Activated T-cell treated with anti-CD3 and anti-CD28 coated beads for 4 hours (primary cell): Measurements from ENCODE around the gene ORC3.

Experiments
- DNase-seq: peaks from one replicate; pipeline ENCODE4 v3.0.0-alpha.2; 2020

The ORC3 gene

DNA sequence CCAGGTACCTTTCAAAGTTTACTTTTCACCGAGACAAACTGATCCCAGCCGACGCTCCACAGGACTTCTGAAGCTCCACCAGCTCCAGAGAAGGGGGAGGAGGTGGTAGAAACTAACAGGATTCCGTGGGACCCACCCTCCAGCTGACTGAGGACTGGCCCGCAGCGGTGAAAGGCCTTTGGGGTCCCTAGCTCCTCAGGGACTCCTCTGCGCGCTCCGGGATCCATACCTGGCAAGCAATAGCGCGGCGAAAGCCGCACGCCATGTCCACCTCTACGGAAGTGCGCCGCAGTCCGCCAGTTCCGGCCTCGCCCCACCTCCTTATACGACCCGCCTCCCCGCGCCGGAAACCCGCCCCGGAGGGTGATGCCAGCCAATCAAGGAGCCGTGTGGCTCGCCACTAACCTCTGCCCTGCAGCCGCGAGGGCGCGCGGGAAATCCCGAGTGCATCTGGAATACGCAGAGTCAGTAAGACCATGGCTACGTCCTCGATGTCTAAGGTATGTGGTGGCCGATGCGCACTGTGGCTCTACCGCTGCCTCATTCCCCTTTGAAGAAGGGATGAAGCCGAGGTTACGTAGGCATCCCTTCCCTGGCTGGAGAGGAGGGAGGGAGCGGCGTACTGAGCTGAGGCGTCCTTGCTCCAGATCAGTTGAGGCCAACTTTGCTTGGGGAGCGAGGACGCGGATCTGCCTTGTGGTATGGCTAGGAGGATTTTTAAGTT, at the start of gene ORC3, which contains the start of gene RARS2:
Gene ORC3, plus strand, starts transcription at position 443 of the 724 bp plus-strand sequence. Its CDS starts 34 bp downstream, at position 477.
Gene RARS2, minus strand, starts transcription at position 295 of the 724 bp plus-strand sequence. Its CDS starts 30 bp downstream, at position 265.
- peak; percentile 88 for DNase-seq

DNA sequence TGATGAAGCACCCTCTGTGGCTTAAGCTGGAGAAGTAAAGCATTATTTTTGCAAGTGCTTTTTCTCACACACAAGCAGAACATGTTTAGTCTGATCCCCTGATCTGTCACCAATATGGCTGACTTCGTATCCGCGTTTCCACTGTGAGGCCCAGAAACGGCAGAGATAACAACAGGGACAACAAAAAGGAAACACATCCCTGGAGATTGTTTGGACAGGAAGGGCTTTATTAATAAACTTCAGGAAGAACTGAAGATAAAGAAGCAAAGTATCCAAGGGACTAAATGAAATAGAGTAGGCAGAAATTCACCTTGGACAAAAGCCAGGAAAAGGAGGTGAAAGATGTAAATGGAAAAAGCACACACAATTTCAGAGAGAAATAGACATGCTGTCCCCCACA, 49.4 kb upstream of the ORC3 start:
- no peak for DNase-seq

DNA sequence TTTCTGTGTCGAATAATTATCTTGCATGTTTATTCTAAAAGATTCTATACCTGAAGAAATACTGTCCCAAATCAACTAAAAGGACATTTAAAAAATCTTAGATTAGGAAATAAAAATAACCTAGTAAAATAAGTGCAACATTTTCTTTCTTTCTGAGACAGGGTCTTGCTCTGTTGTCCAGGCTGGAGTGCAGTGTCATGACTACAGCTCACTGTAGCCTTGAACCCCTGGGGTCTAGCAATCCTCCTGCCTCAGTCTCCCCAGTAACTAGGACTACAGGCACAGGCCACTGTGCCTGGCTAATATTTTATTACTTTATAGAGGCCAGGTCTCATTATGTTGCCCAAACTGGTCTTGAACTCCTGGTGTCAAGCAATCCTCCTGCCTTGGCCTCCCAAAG, 48.9 kb upstream of the ORC3 start:
- DNase-seq: no peak

DNA sequence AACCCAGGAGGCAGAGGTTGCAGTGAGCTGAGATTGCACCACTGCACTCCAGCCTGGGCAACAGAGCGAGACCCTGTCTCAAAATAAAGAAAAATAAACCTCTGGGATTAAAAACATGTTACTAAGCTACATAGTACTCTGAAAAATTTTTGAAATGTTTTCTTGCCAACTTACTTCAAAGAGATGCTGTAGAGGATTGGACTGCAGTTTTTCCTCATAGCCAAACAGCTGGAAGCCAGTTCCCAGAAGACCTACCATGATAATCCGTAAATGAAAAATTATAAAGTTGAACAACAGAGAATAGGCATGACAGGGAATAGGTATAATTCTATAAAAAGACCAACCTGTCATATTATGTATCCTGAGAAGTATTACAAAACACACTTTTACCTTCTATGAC, 48.2 kb upstream of the ORC3 start:
- DNase-seq: no peak

DNA sequence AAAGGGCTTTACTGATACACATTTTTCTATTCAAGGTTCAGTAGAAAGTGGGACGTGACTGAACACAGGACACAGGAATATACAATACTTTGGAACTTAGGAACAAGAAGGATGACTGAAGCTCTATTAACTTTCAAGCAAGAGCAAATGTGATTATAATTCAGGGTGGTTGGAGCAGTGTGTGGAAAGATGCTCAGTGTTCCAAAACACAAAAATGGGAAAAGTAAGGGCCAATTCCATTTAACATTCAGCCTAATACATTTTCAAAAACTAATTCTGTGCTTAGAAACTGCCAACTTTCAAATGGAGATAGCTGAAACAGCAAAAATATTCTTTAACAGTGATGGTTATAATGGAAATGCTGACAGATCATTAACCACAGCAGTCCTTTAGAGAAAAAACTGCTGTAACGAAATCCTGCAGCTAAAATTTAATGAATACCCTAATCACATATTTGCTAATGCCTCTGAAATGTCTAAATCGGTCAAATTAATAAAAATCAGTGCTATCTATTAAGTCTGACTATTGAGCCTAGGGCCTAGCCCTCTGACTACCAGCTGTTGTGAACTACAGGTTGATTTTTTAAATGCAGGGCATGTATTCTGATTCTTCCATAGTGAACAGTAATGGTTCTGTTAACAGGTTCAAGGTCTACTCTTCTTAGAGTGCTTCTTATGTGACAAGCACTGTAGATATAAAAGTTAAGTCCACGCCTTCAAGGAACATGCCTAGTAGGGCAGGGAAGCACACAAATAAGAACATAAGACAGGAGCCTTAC, 46.0 kb upstream of the ORC3 start:
- no peak for DNase-seq

DNA sequence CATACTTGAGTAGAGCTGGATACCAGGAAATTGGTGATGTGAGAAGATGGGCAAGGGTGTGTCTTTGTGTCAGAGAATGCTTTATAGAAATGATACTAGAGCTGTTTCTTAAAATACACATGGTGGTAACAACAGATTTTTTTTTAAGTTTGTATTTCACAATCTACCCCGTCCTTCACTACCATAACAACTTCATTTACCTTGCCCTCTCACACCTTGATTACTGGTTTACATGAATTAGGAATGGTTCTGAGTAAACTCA, 45.5 kb upstream of the ORC3 start:
- no peak for DNase-seq

DNA sequence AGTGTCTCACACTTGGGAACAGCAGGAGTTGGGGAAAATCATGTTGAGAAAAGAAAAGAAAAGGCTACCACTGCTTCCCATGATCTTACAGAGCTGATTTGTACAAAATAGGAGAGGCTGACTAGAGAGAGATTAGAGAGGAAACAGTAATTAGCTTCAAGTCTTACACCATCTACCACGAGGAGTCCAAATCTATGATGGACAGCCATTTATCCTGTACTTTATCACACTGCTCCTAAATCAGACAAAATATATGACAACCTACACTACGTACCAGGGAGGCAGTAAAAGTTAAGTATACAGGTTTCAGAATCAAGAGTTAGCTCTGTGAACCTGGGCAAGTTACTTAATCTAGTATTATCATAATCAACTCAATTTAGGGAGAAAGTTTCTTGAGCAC, 38.1 kb upstream of the ORC3 start:
- DNase-seq: no peak

DNA sequence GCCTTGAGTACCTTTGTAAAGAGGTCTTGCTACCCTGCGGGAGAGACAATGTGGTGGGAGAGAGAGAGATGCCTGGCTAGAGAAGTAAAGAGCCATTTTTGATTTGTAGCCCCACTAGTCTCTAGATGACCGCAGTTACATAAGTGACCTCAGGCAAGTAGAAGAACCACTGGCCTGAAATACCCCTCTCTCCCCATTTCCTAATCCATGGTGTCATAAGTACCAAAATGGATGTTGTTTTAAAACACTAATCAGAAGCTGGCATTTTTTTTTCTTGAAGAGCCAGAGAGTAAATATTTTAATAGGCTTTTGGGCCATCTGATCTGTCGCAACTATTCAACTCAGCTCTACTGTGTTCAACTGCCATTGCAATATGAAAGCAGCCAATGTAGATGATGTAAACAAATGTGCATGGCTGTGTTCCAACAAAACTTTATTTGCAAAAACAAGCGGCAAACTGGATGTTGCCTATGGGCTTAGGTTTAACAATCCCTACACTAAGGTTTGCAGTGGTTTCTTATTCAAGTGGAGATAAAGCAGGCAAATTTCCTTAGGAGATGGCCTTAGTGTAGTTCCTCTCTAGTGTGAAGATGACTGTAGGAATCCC, 36.7 kb upstream of the ORC3 start:
- no peak for DNase-seq

DNA sequence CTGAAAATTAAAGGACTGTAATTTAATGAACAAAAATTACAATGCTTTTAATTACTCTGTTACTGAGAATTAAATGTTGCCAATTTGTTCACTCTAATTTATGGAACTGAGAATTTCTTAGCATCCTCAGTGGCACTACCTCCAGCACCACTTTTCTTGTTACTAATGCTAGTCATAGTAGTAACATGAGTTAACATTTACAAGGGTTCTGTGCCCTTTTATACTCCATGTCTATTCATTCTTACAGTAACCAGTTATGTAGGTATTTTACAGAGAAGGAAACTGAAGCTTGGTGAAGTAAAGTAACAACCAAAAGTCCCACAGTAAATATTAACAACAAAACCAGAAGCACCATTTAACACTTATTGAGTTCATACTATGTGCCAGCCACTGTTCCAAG, 34.4 kb upstream of the ORC3 start:
- no peak for DNase-seq

DNA sequence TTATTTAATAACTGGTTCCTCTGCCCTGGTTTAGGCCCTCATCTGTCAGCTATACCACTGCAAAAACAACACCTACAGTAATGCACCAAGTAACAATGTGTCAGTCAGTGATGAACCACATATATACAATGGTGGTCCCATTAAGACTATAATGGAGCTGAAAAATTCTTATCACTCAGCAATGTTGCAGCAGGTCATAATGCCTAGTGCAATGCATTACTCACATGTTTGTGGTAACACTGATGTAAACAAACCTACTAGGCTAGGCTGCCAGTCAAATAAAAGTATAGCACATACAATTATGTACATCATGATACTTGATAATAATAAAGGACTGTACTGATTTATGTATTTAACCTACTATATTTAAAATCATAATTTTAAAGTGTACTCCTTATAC, 31.5 kb upstream of the ORC3 start:
- DNase-seq: no peak

DNA sequence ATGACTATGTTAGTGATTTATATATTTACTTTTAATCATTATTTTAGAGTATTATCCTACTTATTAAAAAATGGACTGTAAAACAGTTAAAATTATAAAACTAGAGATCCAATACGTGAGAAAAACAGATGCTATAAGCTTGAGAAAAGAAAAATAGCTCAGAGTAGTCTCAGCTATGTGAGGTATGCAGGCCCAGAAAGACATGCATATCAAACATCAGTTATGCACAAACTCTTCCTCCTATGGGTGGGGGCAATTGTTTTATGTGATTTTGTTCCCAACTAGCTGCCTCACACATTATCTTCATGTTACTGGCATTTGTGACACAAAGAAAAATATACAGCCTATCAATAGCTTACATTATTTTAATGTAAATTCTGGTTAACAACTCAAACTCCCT, 28.9 kb upstream of the ORC3 start:
- DNase-seq: no peak

DNA sequence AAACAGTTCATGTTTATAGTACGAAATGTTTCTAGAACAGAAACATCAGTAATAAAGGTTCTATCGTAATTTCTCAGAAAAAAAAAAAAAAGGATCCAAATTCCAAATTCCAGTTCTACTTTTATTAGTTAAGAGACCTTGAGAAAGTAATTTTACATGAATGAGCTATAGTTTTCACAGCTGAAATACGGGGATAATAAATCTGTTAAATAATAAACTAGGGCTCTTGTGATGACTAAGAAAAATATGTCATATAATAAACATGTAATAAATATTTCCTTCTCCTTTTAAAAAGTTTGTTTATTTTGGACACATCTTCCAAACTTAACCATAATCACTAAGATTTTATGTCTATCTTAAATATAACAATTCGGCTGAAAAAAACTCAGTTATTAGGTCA, 17.9 kb upstream of the ORC3 start:
- DNase-seq: no peak

DNA sequence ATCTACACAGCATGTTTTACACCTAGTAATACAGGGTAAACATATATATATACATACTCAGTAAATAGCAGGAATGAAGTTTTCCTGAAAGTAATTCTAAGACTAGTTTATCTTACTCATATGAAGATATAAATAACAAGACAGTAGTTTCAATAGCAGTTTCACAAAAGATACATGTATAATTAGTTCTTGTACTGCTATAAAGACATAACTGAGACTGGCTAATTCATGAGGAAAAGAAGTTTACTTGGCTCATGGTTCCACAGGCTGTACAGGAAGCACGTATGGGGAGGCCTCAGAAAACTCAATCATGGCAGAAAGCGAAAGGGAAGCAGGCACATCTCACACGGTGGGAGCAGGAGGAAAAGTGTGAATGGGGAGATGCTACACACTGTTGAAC, 17.1 kb upstream of the ORC3 start:
- no peak for DNase-seq

DNA sequence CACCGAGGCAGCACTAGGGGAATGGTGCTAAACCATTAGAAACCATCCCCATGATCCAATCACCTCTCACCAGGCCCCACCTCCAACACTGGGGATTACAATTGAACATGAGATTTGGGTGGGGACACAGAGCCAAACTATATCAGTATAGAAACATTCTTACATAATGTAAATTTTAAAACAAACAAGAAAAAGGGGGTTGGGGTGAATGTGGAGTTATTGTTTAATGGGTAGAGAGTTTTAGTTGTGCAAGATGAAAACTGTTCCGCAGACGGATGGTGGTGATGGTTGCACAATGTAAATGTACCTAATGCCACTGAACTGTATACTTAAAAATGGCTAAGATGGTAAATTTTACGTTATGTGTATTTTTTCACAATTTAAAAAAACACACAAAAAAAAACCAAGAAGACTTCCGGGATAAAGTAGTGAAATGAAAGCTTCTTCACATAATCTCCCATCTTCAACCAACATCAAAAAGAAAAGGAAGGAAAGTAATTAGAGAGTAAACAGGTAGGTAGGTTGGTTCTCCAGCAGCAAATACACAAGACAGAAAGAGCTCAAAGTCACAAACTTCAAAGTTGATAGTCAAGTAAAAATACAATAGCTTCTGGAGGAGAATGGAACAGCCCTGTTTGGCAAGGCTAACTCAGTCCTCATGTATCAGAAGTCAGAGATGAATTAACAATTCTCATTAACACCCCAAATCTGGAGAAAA, 16.5 kb upstream of the ORC3 start:
- DNase-seq: no peak

DNA sequence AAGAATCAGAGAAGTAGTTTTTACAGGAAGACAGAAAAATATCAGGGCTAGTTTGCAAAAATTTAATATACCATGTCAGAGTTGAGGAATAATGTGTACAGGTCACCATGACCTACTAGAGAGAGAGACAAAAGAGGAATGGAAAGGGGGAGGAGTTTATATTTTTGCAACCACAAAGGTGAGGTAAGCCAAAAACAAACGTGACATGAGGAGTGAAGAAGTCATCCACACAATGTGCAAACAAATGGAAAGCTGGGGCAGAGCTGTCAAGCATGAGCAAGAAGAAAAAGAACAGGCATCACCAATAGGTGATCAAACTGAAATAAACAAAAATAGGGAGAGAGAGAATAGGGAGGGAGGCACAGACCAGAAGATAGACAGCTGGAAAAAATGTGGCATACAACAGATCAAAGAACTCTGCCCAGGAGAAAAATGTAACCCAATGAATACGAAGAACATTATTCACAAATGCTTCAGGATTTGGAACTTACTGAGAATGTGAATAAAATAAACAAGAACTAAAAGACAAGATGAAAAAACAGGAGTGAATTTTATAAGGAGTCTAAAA, 15.6 kb upstream of the ORC3 start:
- DNase-seq: no peak

DNA sequence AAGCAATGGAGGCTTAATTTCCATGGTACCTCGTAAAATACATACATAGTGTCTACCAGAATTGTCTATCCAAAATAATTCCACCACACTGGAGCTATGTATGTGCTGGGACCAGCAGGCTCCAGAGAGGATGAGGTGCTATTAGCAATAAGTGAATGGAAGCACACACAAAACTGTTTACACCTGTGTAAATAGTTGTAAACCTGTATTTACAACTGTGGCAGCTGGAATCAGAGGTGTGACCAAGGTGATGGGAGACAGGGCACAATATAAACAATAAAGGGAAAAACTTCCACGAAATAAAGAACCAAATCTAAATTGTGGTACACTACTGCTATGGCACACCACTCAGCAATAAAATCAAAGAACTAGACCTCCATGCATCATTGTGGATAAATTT, 14.5 kb upstream of the ORC3 start:
- DNase-seq: no peak

DNA sequence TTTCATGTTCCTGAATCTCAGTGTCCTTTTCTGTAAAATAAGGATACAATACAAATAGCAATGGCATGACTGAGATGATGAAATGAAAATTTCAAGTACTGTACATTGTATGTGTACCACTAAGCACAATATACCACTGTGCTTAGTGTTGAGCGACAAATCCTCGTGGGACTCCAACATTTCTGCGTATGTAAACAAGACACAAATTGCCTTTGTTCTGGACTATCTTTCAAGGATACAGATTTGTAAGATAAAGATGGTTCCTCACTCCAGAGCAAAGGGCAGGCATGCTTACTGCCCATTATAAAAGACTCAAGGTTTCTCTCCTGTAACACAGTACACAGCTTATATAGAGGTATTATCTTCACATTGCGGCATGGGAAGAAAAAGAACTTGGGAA, 6.1 kb upstream of the ORC3 start:
- DNase-seq: no peak

DNA sequence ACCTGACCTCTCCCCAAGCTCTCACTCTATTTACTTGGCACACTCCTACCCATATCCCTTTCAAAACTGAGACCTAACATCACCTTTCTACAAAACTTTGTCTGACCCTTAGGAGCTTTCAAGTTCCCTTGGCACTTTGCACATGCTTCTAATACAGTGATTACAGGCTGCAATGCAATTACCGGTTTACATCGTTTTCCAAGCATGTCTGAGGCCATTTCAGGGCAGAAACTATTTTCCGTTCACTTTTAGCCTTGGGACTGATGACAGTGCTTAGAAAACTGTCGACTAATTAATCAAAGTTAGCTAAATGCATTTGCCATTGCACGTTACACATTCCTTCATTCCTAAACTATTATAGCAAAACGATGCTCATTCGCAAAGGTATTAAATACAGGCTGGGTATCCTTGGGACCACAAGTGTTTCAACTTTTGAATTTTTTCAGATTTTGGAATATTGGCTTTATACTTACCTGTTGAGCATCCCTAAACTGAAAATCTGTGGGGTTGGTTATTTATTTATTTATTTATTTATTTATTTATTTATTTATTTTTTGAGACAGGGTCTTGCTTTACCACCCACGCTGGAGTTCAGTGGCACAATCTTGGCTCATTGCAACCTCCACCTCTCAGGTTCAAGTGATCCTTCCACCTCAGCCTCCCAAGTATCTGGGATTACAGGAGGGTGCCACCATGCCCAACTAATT, 3.4 kb upstream of the ORC3 start:
- DNase-seq: no peak

DNA sequence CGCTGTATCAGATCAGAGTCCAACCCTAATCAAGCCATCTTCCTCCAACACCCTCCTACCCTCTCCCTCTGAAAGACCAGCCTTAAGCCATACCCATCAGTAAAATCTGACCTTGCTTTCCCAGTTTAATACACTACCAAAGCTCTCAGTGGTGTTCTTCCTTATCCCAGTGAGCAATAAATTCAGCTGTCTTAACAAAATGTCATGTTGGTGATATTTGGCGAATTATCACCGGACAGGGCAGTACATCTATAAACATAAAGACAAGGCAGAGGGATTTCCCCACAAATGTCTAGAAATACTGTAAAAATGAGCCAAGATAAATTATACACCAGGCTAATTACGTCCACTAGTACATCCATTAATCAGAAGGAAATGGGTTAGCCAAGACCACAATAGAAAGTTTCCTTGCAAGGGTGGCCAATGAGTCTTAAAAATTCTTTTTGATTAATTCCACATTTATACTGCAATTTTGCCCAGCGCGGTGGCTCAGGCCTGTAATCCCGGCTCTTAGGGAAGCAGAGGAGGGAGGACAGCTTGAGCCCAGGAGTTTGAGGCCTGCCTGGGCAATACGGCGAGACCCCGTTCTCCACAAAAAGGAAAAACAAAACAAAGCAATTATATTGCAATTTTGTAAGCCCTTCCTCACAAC, 1.1 kb upstream of the ORC3 start:
- DNase-seq: no peak

DNA sequence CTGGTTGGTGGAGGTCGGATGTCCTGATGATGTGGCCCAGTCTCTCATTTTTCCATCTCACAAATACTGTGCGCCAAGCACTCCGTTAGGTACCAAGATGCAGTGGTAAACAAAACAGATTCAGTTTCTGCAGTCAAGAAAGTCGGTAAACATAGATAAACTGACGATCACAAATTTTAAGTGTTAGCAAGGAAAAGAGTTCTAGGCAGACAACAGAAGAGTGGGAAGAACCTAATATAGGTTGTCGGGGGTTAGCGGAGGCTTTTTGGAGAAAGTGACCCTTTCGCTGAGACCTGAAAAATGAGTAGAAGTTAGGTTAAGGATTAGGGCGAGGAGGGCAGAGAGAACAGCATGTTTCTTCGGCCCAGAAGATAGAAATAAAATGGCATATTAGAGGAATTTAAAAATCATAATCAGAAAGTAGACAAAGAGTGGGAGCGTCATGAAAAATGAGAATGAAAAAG, 514 bp downstream of the ORC3 start:
- DNase-seq: no peak

DNA sequence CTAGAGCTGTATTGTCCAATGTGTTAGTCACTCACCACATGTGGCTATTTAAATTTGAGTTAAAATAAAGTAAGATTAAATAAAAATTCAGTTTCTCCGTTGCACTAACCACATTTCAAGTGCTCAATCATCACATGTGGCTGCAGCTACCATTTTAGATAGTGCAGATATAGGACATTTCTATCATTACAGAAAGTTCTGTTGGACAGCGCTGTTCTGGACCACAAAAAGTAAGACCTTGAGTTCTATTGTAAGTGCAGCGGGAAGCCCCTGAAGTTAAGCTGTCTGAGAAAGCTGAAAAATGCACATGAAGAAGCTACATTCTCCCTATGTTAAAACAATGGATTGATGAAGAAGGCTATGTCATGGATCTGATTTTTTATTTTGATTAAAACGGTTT, 1.1 kb downstream of the ORC3 start:
- DNase-seq: no peak

DNA sequence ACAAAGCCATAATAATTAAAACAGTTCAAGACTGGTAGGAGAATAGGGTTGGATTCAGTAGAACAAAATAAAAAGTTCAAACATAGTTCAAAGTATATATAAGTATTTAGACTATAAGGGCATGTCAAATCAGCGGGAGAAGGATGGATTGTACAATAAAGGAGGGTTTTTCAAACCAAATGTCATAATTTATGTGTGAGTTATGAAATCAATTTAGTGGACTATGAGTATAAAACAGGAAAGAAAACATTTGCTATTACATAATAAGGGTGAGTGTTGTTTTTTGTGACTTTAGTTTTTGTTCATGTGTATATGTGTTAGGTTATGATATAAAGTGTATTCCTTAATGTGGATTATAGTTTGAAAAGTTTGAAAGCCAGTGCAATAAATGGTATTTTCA, 10.6 kb downstream of the ORC3 start:
- no peak for DNase-seq
